ENCODE results near the gene STRIP2.

Gene STRIP2

GRCh38 chr7:129427526-129428045 lies 6.6 kb upstream of the STRIP2 start:
- TF ChIP-seq ZBTB7A (IDR thresholded peaks at IDR 0.05; ENCODE audit: low read depth) (no peak), USF1 (IDR thresholded peaks at IDR 0.05) (no peak), FOXM1 (IDR thresholded peaks at IDR 0.05; ENCODE audit: borderline replicate concordance, low read depth) (no peak), RAD21 (IDR thresholded peaks at IDR 0.05; ENCODE audit: low read depth) (no peak), MAX (IDR thresholded peaks at IDR 0.05) (no peak), TEAD4 (IDR thresholded peaks at IDR 0.05) (no peak), CREB1 (IDR thresholded peaks at IDR 0.05; ENCODE audit: low read depth) (no peak), TCF12 (IDR thresholded peaks at IDR 0.05; ENCODE audit: low read depth) (no peak), CEBPB (IDR thresholded peaks at IDR 0.05) (no peak), REST (IDR thresholded peaks at IDR 0.05; ENCODE audit: low read depth) (no peak)

- TF ChIP-seq RAD21 (IDR thresholded peaks at IDR 0.05; ENCODE audit: low read depth) (no peak), TEAD4 (IDR thresholded peaks at IDR 0.05) (no peak), TCF12 (IDR thresholded peaks at IDR 0.05; ENCODE audit: low read depth) (no peak), REST (IDR thresholded peaks at IDR 0.05; ENCODE audit: low read depth) (no peak), EGR1 (IDR thresholded peaks at IDR 0.05) (no peak), YY1 (IDR thresholded peaks at IDR 0.05; ENCODE audit: low read depth) (no peak)
Observed at GRCh38 chr7:129431911-129432643, 2.2 kb upstream of the STRIP2 start.

GRCh38 chr7:129434675-129435318 lies 565 bp downstream of the STRIP2 start:
- TF ChIP-seq ZBTB7A (IDR thresholded peaks at IDR 0.05; ENCODE audit: low read depth) (peak; percentile 75; the same call in 1 of the 2 replicates), YY1 (IDR thresholded peaks at IDR 0.05; ENCODE audit: low read depth) (no peak)

GRCh38 chr7:129435414-129435829 lies 1.2 kb downstream of the STRIP2 start:
- TF ChIP-seq TEAD4 (IDR thresholded peaks at IDR 0.05), result no peak
- TF ChIP-seq MAX (IDR thresholded peaks at IDR 0.05), result no peak
- TF ChIP-seq REST (IDR thresholded peaks at IDR 0.05; ENCODE audit: low read depth), result no peak
- no peak for TF ChIP-seq YY1 (IDR thresholded peaks at IDR 0.05; ENCODE audit: low read depth)
- no peak for TF ChIP-seq NFIC (IDR thresholded peaks at IDR 0.05)
- no peak for TF ChIP-seq ZBTB7A (IDR thresholded peaks at IDR 0.05; ENCODE audit: low read depth)
- TF ChIP-seq FOXM1 (IDR thresholded peaks at IDR 0.05; ENCODE audit: borderline replicate concordance, low read depth), result no peak
- no peak for TF ChIP-seq TAF1 (IDR thresholded peaks at IDR 0.05; ENCODE audit: low read depth)
- no peak for TF ChIP-seq EP300 (IDR thresholded peaks at IDR 0.05; ENCODE audit: borderline replicate concordance)
- TF ChIP-seq USF1 (IDR thresholded peaks at IDR 0.05), result no peak
- no peak for TF ChIP-seq TCF12 (IDR thresholded peaks at IDR 0.05; ENCODE audit: low read depth)
- no peak for TF ChIP-seq CEBPB (IDR thresholded peaks at IDR 0.05)
- TF ChIP-seq CREB1 (IDR thresholded peaks at IDR 0.05; ENCODE audit: low read depth), result no peak
- TF ChIP-seq RAD21 (IDR thresholded peaks at IDR 0.05; ENCODE audit: low read depth), result no peak
- no peak for TF ChIP-seq EGR1 (IDR thresholded peaks at IDR 0.05)

All from Ishikawa (cell line).